Mucosa of descending colon (tissue), 3 donors: ENCODE data around the gene RAD17. TPM values are rescaled to one million over a fixed set of nuclear protein-coding genes. Genes with fewer than 3 reads are reported as not detected.

Source experiments
- ATAC-seq: fragments of 200-7000 bp; cut with Tn5 transposase; one replicate; pipeline ENCODE4 v1.9.1; 2020; ENCODE audit warnings: mild to moderate bottlenecking, moderate library complexity
- DNase-seq, 3 donors: peaks; one replicate each; pipeline ENCODE4 v3.0.0-alpha.2; 2020
- H3K36me3 ChIP-seq: fragments of 200-600 bp; one replicate; pipeline ENCODE4 v1.8.0; 2021; ENCODE audit warnings: low read depth, mild to moderate bottlenecking
- H3K4me1 ChIP-seq: fragments of 200-600 bp; one replicate; pipeline ENCODE4 v1.8.0; 2021; ENCODE audit warnings: low read depth, mild to moderate bottlenecking
- H3K4me3 ChIP-seq: fragments of 200-600 bp; one replicate; pipeline ENCODE4 v1.8.0; 2021; ENCODE audit warnings: mild to moderate bottlenecking
- H3K9me3 ChIP-seq: fragments of 200-600 bp; one replicate; pipeline ENCODE4 v1.8.0; 2021; ENCODE audit warnings: mild to moderate bottlenecking
- intact Hi-C, 2 donors: fragments of 100-400 bp; cut with DNase I in 1 of 2; cut with micrococcal nuclease in 1 of 2; formaldehyde crosslinking; loops; one replicate each; pipeline versions ENCODE4 v1.11.0 to v1.11.1; 2022; cut with DNase I, micrococcal nuclease
- total RNA-seq, 3 donors: library from RNA; stranded (reverse); fragmentation: NEBNext Ultra II Directional in 2 of 3; extraction: Animal tissue kit (Norgen Biotek cat#: 25700) in 2 of 3; gene quantifications; one replicate each; pipeline versions ENCODE4 v1.2.1 to v1.2.4, GENCODE V29; 2021 to 2023
- TF ChIP-seq, protein P1 (sequence below): fragments of 200-600 bp; IDR thresholded peaks from one replicate; pipeline ENCODE4 v1.8.0; 2022; ENCODE audit warnings: antibody characterized with exemption, mild to moderate bottlenecking
- donor health status: DM: no; HTN: no; CAD: no; lungs with moderate emphysema.
- donor health status: DM: no; HTN: no; CAD: no.
- donor health status: DM: no; HTN: yes; CAD: no.

RAD17 gene
- total RNA-seq, 3 donors from 2014 or later = 15.8 to 20.9 (median 17.6) TPM

DNA sequence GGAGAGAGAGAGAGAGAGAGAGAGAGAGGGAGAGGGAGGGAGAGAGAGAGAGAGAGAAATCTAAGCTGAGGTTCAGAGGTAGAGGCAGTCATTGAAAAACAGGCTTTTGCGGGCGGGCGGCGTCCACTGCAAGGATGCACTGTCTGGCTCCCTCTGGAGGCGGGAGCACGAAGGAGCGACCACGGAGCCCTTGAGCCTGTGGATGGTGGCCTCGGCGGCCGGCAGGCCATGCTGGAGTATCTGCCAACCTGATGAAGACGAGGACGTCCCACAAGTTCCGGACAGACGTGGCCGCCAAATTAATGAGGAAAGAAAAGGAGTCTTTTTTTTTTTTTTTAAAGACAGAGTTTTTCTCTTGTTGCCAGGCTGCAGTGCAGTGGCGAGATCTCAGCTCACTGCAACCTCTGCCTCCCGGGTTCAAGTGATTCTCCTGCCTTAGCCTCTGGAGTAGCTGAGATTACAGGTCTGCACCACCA, 34.8 kb upstream of the RAD17 start:
- Histone ChIP-seq H3K4me3 (no peak overlapping the region), H3K36me3 (no peaks in the 10 kb centered on the region), H3K9me3 (no peaks in the 10 kb centered on the region), H3K4me1 (no peaks in the 10 kb centered on the region)
- intact Hi-C loops = no loop called here
- ATAC-seq = peak; percentile 79
- DNase-seq = peak; percentile 89 to 94 (median 90)
- TF ChIP-seq, protein P1, sequence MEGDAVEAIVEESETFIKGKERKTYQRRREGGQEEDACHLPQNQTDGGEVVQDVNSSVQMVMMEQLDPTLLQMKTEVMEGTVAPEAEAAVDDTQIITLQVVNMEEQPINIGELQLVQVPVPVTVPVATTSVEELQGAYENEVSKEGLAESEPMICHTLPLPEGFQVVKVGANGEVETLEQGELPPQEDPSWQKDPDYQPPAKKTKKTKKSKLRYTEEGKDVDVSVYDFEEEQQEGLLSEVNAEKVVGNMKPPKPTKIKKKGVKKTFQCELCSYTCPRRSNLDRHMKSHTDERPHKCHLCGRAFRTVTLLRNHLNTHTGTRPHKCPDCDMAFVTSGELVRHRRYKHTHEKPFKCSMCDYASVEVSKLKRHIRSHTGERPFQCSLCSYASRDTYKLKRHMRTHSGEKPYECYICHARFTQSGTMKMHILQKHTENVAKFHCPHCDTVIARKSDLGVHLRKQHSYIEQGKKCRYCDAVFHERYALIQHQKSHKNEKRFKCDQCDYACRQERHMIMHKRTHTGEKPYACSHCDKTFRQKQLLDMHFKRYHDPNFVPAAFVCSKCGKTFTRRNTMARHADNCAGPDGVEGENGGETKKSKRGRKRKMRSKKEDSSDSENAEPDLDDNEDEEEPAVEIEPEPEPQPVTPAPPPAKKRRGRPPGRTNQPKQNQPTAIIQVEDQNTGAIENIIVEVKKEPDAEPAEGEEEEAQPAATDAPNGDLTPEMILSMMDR = peak; percentile 84

DNA sequence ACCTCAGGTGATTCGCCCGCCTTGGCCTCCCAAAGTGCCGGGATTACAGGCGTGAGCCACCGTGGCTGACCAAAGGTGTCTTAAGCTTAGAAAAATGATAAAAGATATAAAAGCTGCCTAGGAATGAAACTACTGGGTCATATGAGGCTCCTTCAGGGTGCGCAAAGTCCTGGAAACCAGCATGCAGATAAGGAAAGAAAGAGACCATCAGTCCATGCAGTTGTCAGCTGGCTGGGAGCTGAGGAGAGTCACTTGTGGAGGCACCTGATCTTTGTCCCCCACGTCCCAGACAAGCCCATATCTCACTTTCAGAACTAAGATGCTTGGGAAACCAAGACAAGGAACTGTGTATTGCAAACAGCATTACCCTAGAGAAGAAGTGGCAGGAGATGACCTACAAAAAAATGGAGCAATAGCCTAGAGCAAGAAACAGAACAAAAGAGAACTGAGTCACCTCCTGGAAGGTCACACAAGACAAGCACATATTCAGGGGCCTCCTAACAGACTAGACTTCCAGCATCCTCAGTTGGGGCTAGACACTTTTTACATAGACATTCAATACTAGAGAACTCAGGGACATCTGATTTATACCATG, 34.2 kb upstream of the RAD17 start:
- no peaks in the 10 kb centered on the region for H3K9me3 ChIP-seq
- DNase-seq (no peak), ATAC-seq (no peak)
- no peaks in the 10 kb centered on the region for H3K4me1 ChIP-seq
- H3K4me3 ChIP-seq = no peak overlapping the region
- intact Hi-C loops = no loop called here
- TF ChIP-seq, protein P1 = no peak
- H3K36me3 ChIP-seq = no peaks in the 10 kb centered on the region

DNA sequence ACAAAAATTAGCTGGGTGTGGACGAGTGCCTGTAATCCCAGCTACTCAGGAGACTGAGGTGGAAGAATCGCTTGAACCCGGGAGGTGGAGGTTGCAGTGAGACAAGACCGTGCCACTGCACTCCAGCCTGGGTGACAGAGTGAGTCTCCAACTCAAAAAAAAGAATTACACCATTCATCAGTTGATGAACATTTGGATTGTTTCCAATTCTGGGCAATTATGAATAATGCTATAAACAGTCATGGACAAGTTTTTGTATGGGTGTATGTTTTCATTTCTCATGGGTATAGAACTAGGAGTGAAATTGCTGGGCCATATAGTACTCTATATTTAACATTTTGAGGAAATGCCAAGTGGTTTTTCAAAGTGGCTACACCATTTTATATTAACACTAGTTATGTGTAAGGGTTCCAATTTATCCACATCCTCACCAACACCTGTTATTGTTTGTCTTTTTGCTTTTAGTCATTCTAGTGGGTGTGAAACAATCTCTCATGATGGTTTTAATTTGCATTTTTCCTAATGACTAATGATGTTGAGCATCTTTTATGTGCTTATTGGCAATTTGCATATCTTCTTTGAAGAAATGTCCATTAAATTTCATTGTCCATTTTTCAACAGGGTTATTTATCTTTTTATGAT, 28.0 kb upstream of the RAD17 start:
- Histone ChIP-seq H3K9me3 (no peaks in the 10 kb centered on the region), H3K4me1 (no peaks in the 10 kb centered on the region), H3K36me3 (no peaks in the 10 kb centered on the region), H3K4me3 (no peak overlapping the region)
- TF ChIP-seq, protein P1 = no peak
- ATAC-seq (no peak), DNase-seq (no peak)
- intact Hi-C loops = no loop called here

DNA sequence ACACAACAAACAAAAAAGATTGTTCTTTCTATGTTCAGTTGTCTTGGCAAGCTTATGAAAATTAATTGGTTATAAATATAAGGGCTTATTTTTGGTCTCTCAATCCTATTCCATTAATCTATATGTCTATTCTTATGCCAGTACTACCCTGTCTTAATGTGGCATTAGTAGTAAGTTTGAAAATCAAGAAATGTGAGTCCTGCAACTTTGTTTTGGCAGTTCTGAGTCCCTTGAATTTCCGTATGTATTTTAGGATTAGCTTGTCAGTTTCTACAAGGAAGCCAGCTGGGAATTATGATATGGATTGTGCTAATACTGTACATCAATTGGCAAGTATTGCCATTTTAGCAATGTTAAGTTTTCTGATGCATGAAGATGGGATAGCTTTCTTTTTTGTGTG, 26.5 kb upstream of the RAD17 start:
- Histone ChIP-seq H3K4me3 (no peak overlapping the region), H3K9me3 (no peaks in the 10 kb centered on the region), H3K36me3 (no peaks in the 10 kb centered on the region), H3K4me1 (no peaks in the 10 kb centered on the region)
- TF ChIP-seq, protein P1 = no peak
- DNase-seq = no peak
- intact Hi-C loops = no loop called here
- no peak for ATAC-seq

DNA sequence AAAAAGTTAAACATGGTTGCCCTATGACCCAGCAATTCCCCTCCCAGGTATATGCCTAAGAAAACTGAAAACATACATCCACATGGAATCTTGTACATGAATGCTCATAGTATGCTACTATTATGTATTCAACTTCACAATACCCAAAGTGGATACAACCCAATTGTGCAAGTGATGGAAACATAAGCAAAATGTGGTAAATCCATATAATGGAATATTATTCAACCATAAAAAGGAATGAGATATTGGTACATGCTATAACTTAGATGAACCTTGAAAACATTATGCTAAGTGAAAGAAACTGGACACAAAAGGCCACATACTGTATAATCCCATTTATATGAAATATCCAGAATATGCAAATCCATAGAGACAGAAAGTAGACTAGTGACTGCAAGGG, 19.0 kb upstream of the RAD17 start:
- ATAC-seq (no peak), DNase-seq (no peak)
- no peaks in the 10 kb centered on the region for H3K9me3 ChIP-seq
- no peaks in the 10 kb centered on the region for H3K4me1 ChIP-seq
- no peaks in the 10 kb centered on the region for H3K36me3 ChIP-seq
- intact Hi-C loops = no loop called here
- H3K4me3 ChIP-seq = no peak overlapping the region
- TF ChIP-seq, protein P1 = no peak
